Activated CD4-positive, alpha-beta T cell treated with anti-CD3 and anti-CD28 coated beads, Interleukin-2, amount 50 U/mL, for 1 hour (primary cell): ENCODE data around the gene MUC6.

ENCODE experiments used
- DNase-seq: peaks from one replicate; pipeline ENCODE4 v3.0.0-alpha.2; 2020

MUC6 gene

GRCh38 chr11:1034456-1035295 lies 1.8 kb downstream of the MUC6 start:
- DNase-seq: no peak

- DNase-seq: no peak
These were observed 2.5 kb downstream of the MUC6 start for GRCh38 chr11:1034001-1034400.

DNA sequence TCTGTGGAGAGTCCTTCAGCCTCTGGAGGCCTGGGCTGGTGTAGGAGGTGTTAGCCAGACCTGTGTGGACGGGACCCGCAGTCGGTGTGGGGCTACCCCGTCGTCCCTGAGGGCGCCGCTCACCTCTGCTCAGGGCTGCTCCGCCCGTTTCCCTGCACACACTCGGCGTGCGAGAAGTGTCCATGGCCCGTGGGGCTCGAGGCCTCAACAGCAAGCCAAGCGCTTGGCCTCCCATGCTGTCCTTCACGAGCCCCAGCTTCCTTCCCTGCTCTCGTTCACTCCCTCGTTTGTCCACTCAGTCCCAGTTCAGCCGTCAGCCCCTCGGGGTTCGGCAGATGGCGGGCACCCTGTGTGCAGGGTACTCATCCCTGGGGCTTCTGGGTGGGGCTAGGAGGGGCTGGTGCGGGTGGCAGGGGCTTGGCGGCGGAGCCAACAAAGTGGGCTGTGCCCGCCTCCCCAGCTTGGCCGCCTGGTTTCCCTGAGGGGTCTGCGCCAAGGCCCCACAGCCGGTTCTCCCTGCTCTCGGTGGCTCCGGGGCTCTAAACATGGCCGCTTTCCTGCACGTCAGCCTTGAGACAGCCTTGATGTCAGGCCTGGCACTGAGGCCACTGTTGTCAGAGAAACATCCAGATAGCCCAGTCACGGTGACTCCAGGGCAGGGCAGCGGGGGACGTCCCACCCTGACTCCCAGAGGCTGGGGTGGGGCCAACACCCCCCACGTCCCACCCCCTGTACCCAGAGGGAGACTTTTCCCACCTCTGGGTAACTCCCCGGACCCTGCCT lies 3.3 kb downstream of the MUC6 start:
- no peak for DNase-seq

DNA sequence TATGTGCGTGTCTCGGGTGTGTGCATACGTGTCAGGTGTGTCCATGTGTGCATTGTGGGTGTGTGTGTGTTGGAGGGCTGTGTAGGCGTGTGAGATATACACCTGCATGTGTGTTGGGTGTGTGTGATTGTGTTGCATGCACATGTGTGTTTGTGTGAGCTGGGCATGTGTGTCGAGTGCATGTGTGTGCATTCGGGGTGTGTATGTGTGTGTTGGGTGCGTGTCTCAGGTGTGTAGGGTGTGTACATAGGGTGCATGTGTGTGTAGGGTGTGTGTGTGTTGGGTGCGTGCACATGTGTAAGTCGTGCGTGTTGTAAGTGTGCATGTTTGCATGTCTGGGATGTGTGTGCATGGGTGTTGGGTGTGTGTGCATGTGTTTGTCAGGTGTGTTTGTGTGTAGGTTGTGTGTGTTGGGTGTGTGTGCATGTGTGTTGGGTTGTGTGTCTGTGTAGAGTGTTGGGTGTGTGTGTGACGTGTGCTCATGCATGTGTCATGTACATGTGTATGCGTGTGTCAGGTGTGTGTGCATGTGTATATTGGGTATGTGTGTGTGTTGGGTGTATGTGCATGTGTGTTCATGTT lies 4.1 kb downstream of the MUC6 start:
- no peak for DNase-seq

GRCh38 chr11:1031121-1031899 lies 5.2 kb downstream of the MUC6 start:
- no peak for DNase-seq

- no peak for DNase-seq
These were observed 6.0 kb downstream of the MUC6 start for GRCh38 chr11:1030556-1030955.

DNA sequence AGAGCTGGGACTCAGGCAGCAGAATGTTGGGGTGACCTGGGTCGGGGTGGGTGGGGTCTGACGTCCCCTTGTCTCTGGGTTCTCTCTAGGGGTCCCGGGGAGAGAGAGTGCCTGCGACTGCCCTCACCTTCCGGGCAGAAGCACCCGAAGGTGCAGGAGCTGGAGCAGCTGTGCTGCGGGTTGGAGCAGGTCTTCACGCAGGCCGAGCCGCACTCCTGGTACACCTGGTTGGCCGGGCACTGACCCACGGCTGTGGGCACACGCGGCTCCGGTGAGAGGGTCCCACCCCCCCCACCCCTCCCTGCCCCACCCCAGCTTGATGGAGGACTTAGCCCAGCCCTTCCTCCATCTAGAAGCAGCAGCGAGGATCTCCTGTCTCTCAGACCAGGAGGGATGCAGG lies 6.4 kb downstream of the MUC6 start:
- DNase-seq: no peak

GRCh38 chr11:1029654-1030053 lies 6.9 kb downstream of the MUC6 start:
- no peak for DNase-seq

DNA sequence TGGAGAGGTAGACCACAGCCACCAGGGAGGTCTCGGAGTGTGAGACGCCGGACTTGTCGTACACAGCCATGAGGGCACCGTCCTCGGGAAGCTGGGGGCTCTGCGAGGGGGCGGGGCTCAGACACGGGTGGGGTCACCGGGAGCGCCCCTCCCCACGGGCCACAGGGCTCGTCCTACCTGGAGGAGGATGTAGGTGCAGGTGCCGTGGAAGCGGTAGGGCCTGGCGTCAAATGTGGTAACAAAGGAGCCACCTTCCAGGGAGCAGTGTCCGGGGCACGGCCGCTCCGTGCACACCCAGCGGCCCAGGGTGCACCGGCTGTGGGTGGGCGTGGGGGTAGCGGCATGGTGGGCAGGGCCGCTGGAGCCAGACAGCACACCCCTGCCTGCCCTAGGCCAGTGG lies 7.5 kb downstream of the MUC6 start:
- DNase-seq: no peak

DNA sequence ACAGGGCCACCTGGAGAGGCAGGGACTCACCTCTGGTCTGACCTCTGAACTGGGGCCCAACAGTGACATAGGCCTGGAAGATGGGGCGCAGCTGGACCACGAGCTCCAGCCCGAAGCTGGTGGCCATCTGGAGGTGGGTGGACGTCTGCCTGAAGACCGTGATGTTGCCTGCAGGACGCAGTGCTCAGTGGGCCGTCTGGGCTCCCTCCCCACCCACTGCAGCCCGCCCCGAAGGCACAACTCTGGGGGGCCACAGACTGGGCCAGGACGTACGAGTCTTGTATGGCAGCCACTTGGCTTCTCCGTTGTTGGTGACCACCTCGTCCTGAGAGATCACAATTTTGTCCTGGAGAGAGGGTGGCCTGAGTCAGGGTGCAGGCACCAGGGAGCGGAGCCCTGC lies 7.9 kb downstream of the MUC6 start:
- no peak for DNase-seq

GRCh38 chr11:1028291-1028540 lies 8.3 kb downstream of the MUC6 start:
- no peak for DNase-seq

- DNase-seq: no peak
These were observed 8.8 kb downstream of the MUC6 start for GRCh38 chr11:1027483-1028290.

GRCh38 chr11:1026641-1027482 lies 9.7 kb downstream of the MUC6 start:
- DNase-seq: no peak

GRCh38 chr11:1026163-1026450 lies 10.4 kb downstream of the MUC6 start:
- no peak for DNase-seq

DNA sequence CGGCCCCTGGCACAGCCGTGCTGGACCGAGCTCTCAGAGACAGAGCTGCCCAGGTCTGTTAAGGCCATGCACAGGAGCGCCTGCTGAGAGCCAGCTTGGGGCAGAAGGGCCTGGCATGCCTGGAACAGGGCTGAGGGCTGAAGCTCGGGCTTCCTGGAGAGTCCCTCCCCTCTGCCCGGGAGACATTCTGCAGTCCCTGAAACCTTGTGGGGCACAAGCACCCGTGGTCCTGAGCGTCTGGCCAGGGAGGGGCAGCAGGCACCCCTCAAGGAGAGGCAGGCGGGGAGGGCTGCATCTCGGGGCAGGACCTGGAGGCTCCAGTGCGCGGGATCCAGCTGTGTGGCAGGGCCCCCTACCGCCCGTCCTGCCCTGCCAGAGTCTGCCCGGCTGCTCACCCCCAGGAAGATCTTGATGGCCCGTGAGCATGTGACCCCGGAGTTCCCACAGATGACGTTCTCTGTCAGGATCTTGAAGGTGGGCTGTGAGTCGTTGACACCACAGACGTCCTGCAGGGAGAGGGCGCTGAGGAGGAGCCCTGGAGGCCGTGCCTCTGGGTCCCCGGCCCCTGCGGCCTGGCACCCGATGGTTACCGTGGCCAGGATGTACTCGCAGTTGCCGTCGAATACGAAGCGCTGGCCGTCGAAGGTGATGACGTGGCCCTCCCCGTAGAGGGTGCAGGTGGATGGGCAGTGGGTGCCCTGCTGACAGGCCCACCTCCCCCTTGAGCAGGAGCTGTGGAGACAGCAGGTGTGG lies 10.9 kb downstream of the MUC6 start:
- DNase-seq: no peak

GRCh38 chr11:1024597-1025409 lies 11.7 kb downstream of the MUC6 start:
- no peak for DNase-seq

DNA sequence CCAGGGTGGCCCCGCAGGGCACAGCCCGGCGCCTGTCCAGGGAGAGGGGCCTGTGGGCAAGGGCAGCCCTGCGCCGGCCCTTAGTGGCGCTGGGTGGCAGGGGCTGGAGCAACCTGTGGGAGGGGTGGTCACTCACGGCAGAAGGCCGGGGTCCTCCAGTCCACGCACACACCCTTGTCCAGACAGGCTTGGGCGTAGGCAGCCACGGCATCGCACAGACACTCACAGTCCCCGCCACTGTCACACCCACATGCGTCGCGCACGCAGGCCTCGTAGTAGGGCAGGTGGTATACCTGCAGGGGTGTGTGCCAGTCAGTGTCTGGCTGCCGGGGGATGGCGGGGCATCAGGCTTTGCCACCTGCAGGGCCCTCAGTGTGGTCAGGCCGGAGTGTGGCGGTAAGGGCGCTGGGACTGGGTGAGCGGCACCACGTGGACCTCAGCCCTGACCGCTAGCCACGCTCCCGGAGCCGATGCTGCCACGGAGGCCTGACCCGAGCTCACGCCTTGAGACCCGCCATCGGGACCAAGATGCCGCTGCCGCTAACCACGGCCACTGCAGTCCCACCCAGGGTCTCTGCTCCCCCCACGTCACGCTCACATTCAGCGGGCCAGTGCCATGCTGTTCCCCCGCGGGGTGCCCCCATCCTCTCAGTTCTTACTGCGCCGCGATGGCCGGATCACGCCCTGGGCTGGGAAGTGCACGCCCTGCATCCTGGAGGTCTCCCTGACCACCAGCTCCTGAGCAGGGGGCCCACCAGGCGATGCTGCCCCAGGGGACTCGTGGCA lies 12.5 kb downstream of the MUC6 start:
- DNase-seq: no peak

DNA sequence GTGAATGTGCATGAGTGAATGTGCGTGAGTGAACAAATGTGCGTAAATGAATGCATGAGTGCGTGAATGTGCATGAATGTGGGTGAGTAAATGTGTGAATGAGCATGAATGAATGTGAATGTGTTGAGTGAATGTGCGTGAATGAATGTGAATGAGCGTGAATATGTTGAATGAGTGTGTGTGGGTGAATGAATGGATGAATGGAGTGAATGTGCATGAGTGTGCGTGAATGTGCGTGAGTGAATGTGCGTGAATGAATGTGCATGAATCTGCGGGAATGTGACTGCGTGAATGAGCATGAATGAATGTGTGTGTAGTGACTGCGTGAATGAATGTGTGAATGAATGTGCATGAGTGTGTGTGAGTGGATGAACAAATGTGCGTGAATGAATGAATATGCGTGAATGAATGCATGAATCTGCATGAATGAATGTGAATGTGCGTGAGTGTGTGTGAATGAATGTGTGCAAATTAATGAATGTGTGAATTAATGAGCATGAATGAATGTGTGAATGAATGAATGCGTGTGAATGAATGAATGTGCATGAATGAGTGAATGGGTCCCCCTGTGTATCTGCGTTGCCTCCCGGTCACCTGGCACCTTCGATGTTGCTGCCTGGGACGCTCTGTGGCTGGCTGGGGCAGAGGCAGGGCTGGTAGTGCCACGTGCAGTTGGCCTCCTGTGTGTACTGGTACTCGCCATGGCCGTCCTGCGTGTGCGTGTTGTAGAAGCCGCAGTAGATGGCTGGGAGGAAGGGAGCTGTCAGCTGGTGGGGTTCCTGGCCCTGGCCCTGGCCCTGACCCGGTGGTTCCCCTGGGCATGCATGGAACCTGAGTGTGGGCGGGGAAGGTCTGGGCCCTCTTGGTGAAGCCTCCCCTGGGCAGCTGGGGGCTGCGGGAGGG lies 13.4 kb downstream of the MUC6 start:
- DNase-seq: no peak
